H1 (cell line): ENCODE measurements around the gene CTSK. TPM values are rescaled to one million over a fixed set of nuclear protein-coding genes. Genes with fewer than 3 reads are reported as not detected.
A peak's percentile ranks its signal among the peaks of the same experiment; 100 is the strongest.

Experiments used
- CTCF ChIA-PET: fragments of 300-600 bp; sonication (Branson Sonifier 250); formaldehyde crosslinking; loops from one replicate; lab custom pipeline; 2021; ENCODE audit not compliant: partially characterized antibody; lab: Charles Lee
- POLR2A ChIA-PET: fragments of 300-600 bp; sonication (Branson Sonifier 250); formaldehyde crosslinking; loops from one replicate; lab custom pipeline; 2021; ENCODE audit warnings: inconsistent platforms; ENCODE audit not compliant: partially characterized antibody; lab: Charles Lee
- DNase-seq, 2 experiments: peaks; one replicate each; pipeline versions ENCODE4 v3.0.0 to v3.0.0-alpha.2; 2010 to 2022; ENCODE audit warnings: low spot score in 2 of 2, low read depth in 1 of 2, mixed read lengths in 1 of 2
- FAIRE-seq: peaks from 2 replicates; lab custom pipeline; 2011; peaks lifted over from hg19 to GRCh38; lab: Jason Lieb, UNC
- H2AFZ ChIP-seq: 2 replicates; pipeline ENCODE4 v1.8.1; 2012; ENCODE audit warnings: low read length, inconsistent platforms
- H2AK5ac ChIP-seq: 2 replicates; pipeline ENCODE4 v1.6.1; 2013; ENCODE audit warnings: low read depth, low read length
- H2BK120ac ChIP-seq: replicated peaks from 2 replicates; pipeline ENCODE3; 2013; ENCODE audit warnings: low read depth, low read length, inconsistent platforms
- H2BK12ac ChIP-seq: 2 replicates; pipeline ENCODE4 v1.6.1; 2013; ENCODE audit warnings: low read depth, low read length
- H2BK15ac ChIP-seq: 2 replicates; pipeline ENCODE4 v1.6.1; 2013; ENCODE audit warnings: low read length
- H2BK20ac ChIP-seq: 2 replicates; pipeline ENCODE4 v1.6.1; 2013; ENCODE audit warnings: low read length
- H2BK5ac ChIP-seq: 2 replicates; pipeline ENCODE4 v1.6.1; 2013; ENCODE audit warnings: low read depth, low read length
- H3K14ac ChIP-seq: 2 replicates; pipeline ENCODE4 v1.6.1; 2013; ENCODE audit warnings: inconsistent platforms; ENCODE audit not compliant: insufficient read length
- H3K18ac ChIP-seq: 2 replicates; pipeline ENCODE4 v1.6.1; 2013; ENCODE audit warnings: low read length; ENCODE audit errors: extremely low read depth
- H3K23ac ChIP-seq: 2 replicates; pipeline ENCODE4 v1.6.1; 2013; ENCODE audit warnings: inconsistent platforms; ENCODE audit not compliant: insufficient read length
- H3K23me2 ChIP-seq: 2 replicates; pipeline ENCODE4 v1.6.1; 2013; ENCODE audit warnings: low read depth, low read length
- H3K27ac ChIP-seq: 2 replicates; pipeline ENCODE4 v1.6.1; 2011; ENCODE audit warnings: low read depth, low read length, inconsistent platforms
- H3K27me3 ChIP-seq, 4 experiments: replicated peaks in 1 of 4; 1 replicate in 1 of 4; 2 replicates in 3 of 4; pipeline versions ENCODE4 v1.6.1 to v1.8.1; 2011 to 2013; ENCODE audit warnings: low read length in 3 of 4, mild to moderate bottlenecking in 3 of 4, inconsistent platforms in 2 of 4, mixed read lengths in 2 of 4, moderate library complexity in 1 of 4; ENCODE audit not compliant: control insufficient read depth in 3 of 4, insufficient read depth in 3 of 4; ENCODE audit errors: extremely low read depth in 1 of 4
- H3K36me3 ChIP-seq, 4 experiments: 2 replicates each; pipeline versions ENCODE4 v1.6.1 to v1.8.1; 2011 to 2013; ENCODE audit warnings: mild to moderate bottlenecking in 4 of 4, low read length in 3 of 4, moderate library complexity in 2 of 4, control low read depth in 1 of 4, inconsistent platforms in 1 of 4; ENCODE audit not compliant: insufficient read depth in 4 of 4, control insufficient read depth in 2 of 4
- H3K4ac ChIP-seq: replicated peaks from 2 replicates; pipeline ENCODE3; 2013; ENCODE audit warnings: low read length, low read depth, mixed read lengths, inconsistent platforms; ENCODE audit not compliant: insufficient read length
- H3K4me1 ChIP-seq, 4 experiments: replicated peaks in 1 of 4; 1 replicate in 1 of 4; 2 replicates in 3 of 4; pipeline versions ENCODE4 v1.6.1 to v1.8.1; 2011 to 2013; ENCODE audit warnings: low read length in 3 of 4, inconsistent platforms in 2 of 4, mixed read lengths in 1 of 4; ENCODE audit not compliant: insufficient read depth in 4 of 4, control insufficient read depth in 3 of 4
- H3K4me2 ChIP-seq, 2 experiments: 2 replicates each; pipeline versions ENCODE4 v1.6.1 to v1.8.1; 2011 to 2013; ENCODE audit warnings: low read depth in 2 of 2, low read length in 2 of 2, control low read depth in 1 of 2, inconsistent platforms in 1 of 2, mild to moderate bottlenecking in 1 of 2; ENCODE audit not compliant: insufficient read depth in 1 of 2
- H3K4me3 ChIP-seq, 4 experiments: fragments of 200-600, 300-600 bp in 1 of 4; sonication (generic), shearing (Covaris generic), sonication (Bioruptor Twin) in 1 of 4; 2 replicates each; pipeline versions ENCODE4 v1.5.1 to v1.8.1; 2011 to 2016; ENCODE audit warnings: low read length in 4 of 4, low read depth in 3 of 4, control low read depth in 2 of 4, inconsistent platforms in 2 of 4, mild to moderate bottlenecking in 2 of 4, mixed read lengths in 1 of 4, moderate library complexity in 1 of 4; ENCODE audit not compliant: insufficient read depth in 2 of 4; ENCODE audit errors: extremely low read depth in 1 of 4
- H3K56ac ChIP-seq: replicated peaks from 2 replicates; pipeline ENCODE3; 2013; ENCODE audit warnings: low read depth, mild to moderate bottlenecking, mixed read lengths, low read length, inconsistent platforms; ENCODE audit not compliant: insufficient read length
- H3K79me1 ChIP-seq: 2 replicates; pipeline ENCODE4 v1.6.1; 2013; ENCODE audit warnings: low read depth, low read length, control low read depth
- H3K79me2 ChIP-seq, 2 experiments: 2 replicates each; pipeline versions ENCODE4 v1.6.1 to v1.8.1; 2012 to 2013; ENCODE audit warnings: low read length in 2 of 2, mild to moderate bottlenecking in 2 of 2, inconsistent platforms in 1 of 2; ENCODE audit not compliant: insufficient read depth in 2 of 2, control insufficient read depth in 1 of 2
- H3K9ac ChIP-seq, 4 experiments: replicated peaks in 1 of 4; 1 replicate in 1 of 4; 2 replicates in 3 of 4; pipeline versions ENCODE4 v1.6.1 to v1.8.1; 2011 to 2013; ENCODE audit warnings: low read depth in 3 of 4, low read length in 3 of 4, control low read depth in 2 of 4, mild to moderate bottlenecking in 2 of 4, moderate library complexity in 2 of 4, inconsistent platforms in 1 of 4; ENCODE audit errors: extremely low read depth in 1 of 4
- H3K9me3 ChIP-seq, 2 experiments: 2 replicates each; pipeline versions ENCODE4 v1.6.1 to v1.8.1; 2012 to 2013; ENCODE audit warnings: mild to moderate bottlenecking in 2 of 2, moderate library complexity in 2 of 2, control low read depth in 1 of 2, inconsistent platforms in 1 of 2, low read depth in 1 of 2, low read length in 1 of 2, mixed read lengths in 1 of 2; ENCODE audit not compliant: insufficient read depth in 2 of 2
- H4K20me1 ChIP-seq, 2 experiments: replicated peaks in 1 of 2; 2 replicates each; pipeline versions ENCODE3 to v1.8.1; 2011 to 2013; ENCODE audit warnings: inconsistent platforms in 2 of 2, low read length in 2 of 2, mild to moderate bottlenecking in 1 of 2; ENCODE audit not compliant: insufficient read depth in 2 of 2, control insufficient read depth in 1 of 2
- H4K5ac ChIP-seq: 2 replicates; pipeline ENCODE4 v1.6.1; 2013; ENCODE audit warnings: low read length, low read depth, mixed read lengths, inconsistent platforms; ENCODE audit not compliant: insufficient read length
- H4K8ac ChIP-seq: 2 replicates; pipeline ENCODE4 v1.8.0; 2013; ENCODE audit warnings: mild to moderate bottlenecking, moderate library complexity, low read length, inconsistent platforms; ENCODE audit not compliant: insufficient read depth; ENCODE audit errors: extremely low read depth
- H4K91ac ChIP-seq: replicated peaks from 2 replicates; pipeline ENCODE3; 2013; ENCODE audit warnings: low read length, mixed read lengths, inconsistent platforms; ENCODE audit not compliant: insufficient read length
- CTCF ChIP-seq, 3 experiments: IDR thresholded peaks; 1 replicate in 2 of 3; 2 replicates in 1 of 3; pipeline versions ENCODE4 v1.5.1 to v1.6.1; 2011; ENCODE audit warnings: low read length in 3 of 3, mild to moderate bottlenecking in 3 of 3, inconsistent platforms in 2 of 3, low read depth in 1 of 3, moderate library complexity in 1 of 3; ENCODE audit not compliant: insufficient read depth in 1 of 3; ENCODE audit errors: control extremely low read depth in 1 of 3
- NANOG ChIP-seq: IDR thresholded peaks from 2 replicates; pipeline ENCODE4 v1.6.1; 2011; ENCODE audit warnings: low read length, low read depth, mild to moderate bottlenecking, inconsistent platforms; ENCODE audit not compliant: insufficient read depth, poor library complexity, severe bottlenecking
- WGBS, 2 experiments: shearing (Covaris generic) in 1 of 2; methylation state at CpG; one replicate each; pipeline versions ENCODE4 v1.1.6 to v1.1.7; 2013 to 2015; ENCODE audit warnings: low lambda C conversion rate in 2 of 2, mixed read lengths in 2 of 2, inconsistent platforms in 1 of 2, low coverage in 1 of 2, missing lambda C conversion rate in 1 of 2; ENCODE audit not compliant: insufficient replicate concordance in 2 of 2, insufficient coverage in 1 of 2, insufficient read length in 1 of 2; ENCODE audit errors: extremely low coverage in 1 of 2, missing lambda C conversion rate in 1 of 2; 5-methylcytosine and 5-hydroxymethylcytosine counted together
- polyA plus RNA-seq, 7 experiments: library from polyadenylated mRNA; depleted of rRNA in 3 of 7; stranded (reverse) in 5 of 7; unstranded in 2 of 7; fragments of >200 nt in 5 of 7; fragments of 200-250 nt in 2 of 7; gene quantifications; 1 replicate in 5 of 7; 2 replicates in 1 of 7; 4 replicates in 1 of 7; pipeline versions ENCODE4 v1.2.1 to v1.2.3, GENCODE V29; 2011 to 2013; ENCODE audit warnings: missing spikeins in 2 of 7, mixed read lengths in 2 of 7
- total RNA-seq: library from RNA; stranded (reverse); fragmentation: NEBNext Ultra II Directional; extraction: Animal tissue kit (Norgen Biotek cat#: 25700); gene quantifications from 2 replicates; pipeline ENCODE4 v1.2.1, GENCODE V29; 2021

CTSK gene
- total and polyA plus RNA-seq, 2 of the 8 experiments (the other 6 are each of a cell fraction or from before 2014, with no cell fraction given) = 2.7 to 4.2 TPM

- no peak for DNase-seq
- no peaks in the 10 kb centered on the region for H4K20me1 ChIP-seq
- no peak overlapping the region for H3K56ac ChIP-seq
- no peak overlapping the region for H2BK20ac ChIP-seq
- no peaks in the 10 kb centered on the region for H3K27me3 ChIP-seq
- no peak overlapping the region for H3K4me3 ChIP-seq
- POLR2A ChIA-PET = interaction anchor here (1.1 to 1.4 kb wide), 2 partner anchors 19 to 228 kb away, joined by 3 read pairs; partner anchors contain the start of gene CTSK
- CTCF ChIA-PET = interaction anchor here (0.8 to 1.3 kb wide), 3 partner anchors 10 to 217 kb away, joined by 3 to 4 read pairs (median 3); partner anchors contain the start of gene MINDY1
- no peak overlapping the region; a peak in 1 of 4 replicates for H3K4me2 ChIP-seq
- H4K91ac ChIP-seq = no peak overlapping the region
- no peak for FAIRE-seq
- WGBS, 2 experiments = 90% methylated on average over 4 of the region's 4 CpGs; no CpG with 5 or more reads in 1 of the 2 experiments
- H2BK12ac ChIP-seq = no peak overlapping the region
- no peak overlapping the region for H4K5ac ChIP-seq
- H3K18ac ChIP-seq = no peak overlapping the region
- peak overlapping the region; percentile 13; the same call in 1 of the 2 replicates for H2AFZ ChIP-seq
- H3K9me3 ChIP-seq = no peaks in the 10 kb centered on the region
- peak overlapping the region; percentile 46; the same call in 1 of the 2 replicates for H2BK15ac ChIP-seq
- H3K79me1 ChIP-seq = no peaks in the 10 kb centered on the region
- no peak overlapping the region for H2BK5ac ChIP-seq
- no peaks in the 10 kb centered on the region for H3K79me2 ChIP-seq
- H3K27ac ChIP-seq = no peak overlapping the region
- no peak overlapping the region for H2BK120ac ChIP-seq
- no peak overlapping the region for H3K14ac ChIP-seq
- 0 out of 2 replicates have a peak overlapping the region, but pooled peaks have one; percentile 24 for H2AK5ac ChIP-seq
- H3K4me1 ChIP-seq = peaks cover 0 to 3% (median 0%) of the 10 kb centered on the region in 4 experiments; a peak in 1 of 7 replicates
- no peaks in the 10 kb centered on the region for H3K36me3 ChIP-seq
- no peak overlapping the region for H3K23ac ChIP-seq
- no peak for TF ChIP-seq NANOG
- peak in 1 of 3 experiments; percentile 8; a peak in 1 of 4 replicates for TF ChIP-seq CTCF (IDR thresholded peaks at IDR 0.05; ENCODE audit: control extremely low read depth in 1 of 3, insufficient read depth in 1 of 3, low read depth in 1 of 3, low read length in 3 of 3)
- no peak overlapping the region; a peak in 1 of 7 replicates for H3K9ac ChIP-seq
- no peak overlapping the region; the same call in 1 of the 2 replicates for H4K8ac ChIP-seq
- H3K23me2 ChIP-seq = no peaks in the 10 kb centered on the region
- no peak overlapping the region for H3K4ac ChIP-seq
These were observed 18.7 kb downstream of the CTSK start for GRCh38 chr1:150789396-150789795.
